Keratinocyte (primary cell): ENCODE data around the gene SLC38A6. TPM values are rescaled to one million over a fixed set of nuclear protein-coding genes. Genes with fewer than 3 reads are reported as not detected.
A peak's percentile ranks its signal among the peaks of the same experiment; 100 is the strongest.

Experiments
- DNase-seq: peaks from one replicate; pipeline ENCODE4 v3.0.0-alpha.2; 2011; ENCODE audit warnings: low read depth, missing footprints, low spot score
- FAIRE-seq: peaks from 2 replicates; lab custom pipeline; 2011; peaks lifted over from hg19 to GRCh38; lab: Jason Lieb, UNC
- H2AFZ ChIP-seq: 2 replicates; pipeline ENCODE4 v1.6.0; 2012; ENCODE audit warnings: low read length, control low read depth, inconsistent platforms; ENCODE audit not compliant: control insufficient read depth
- H3K27ac ChIP-seq: 2 replicates; pipeline ENCODE4 v1.5.1; 2011; ENCODE audit warnings: low read length; ENCODE audit not compliant: control insufficient read depth, insufficient read depth
- H3K27me3 ChIP-seq: 3 replicates; pipeline ENCODE4 v1.6.0; 2011; ENCODE audit warnings: low read length; ENCODE audit not compliant: control insufficient read depth, insufficient read depth; ENCODE audit errors: extremely low read depth
- H3K36me3 ChIP-seq, 2 experiments: 2 replicates in 1 of 2; 3 replicates in 1 of 2; pipeline ENCODE4 v1.5.1; 2011; ENCODE audit warnings: low read length in 2 of 2, mild to moderate bottlenecking in 1 of 2; ENCODE audit not compliant: control insufficient read depth in 2 of 2, insufficient read depth in 2 of 2; ENCODE audit errors: extremely low read depth in 1 of 2
- H3K4me1 ChIP-seq: 3 replicates; pipeline ENCODE4 v1.5.1; 2011; ENCODE audit warnings: low read length; ENCODE audit not compliant: control insufficient read depth, insufficient read depth; ENCODE audit errors: extremely low read depth
- H3K4me2 ChIP-seq: 3 replicates; pipeline ENCODE4 v1.6.0; 2011; ENCODE audit warnings: low read depth, low read length; ENCODE audit not compliant: control insufficient read depth, insufficient read depth; ENCODE audit errors: extremely low read depth
- H3K4me3 ChIP-seq, 3 experiments: fragments of 200-600 bp in 1 of 3; sonication (generic) in 1 of 3; 2 replicates in 2 of 3; 3 replicates in 1 of 3; pipeline ENCODE4 v1.5.1; 2011 to 2016; ENCODE audit warnings: low read length in 3 of 3, mild to moderate bottlenecking in 3 of 3, control low read depth in 2 of 3, inconsistent platforms in 1 of 3, low read depth in 1 of 3, mixed read lengths in 1 of 3, mixed run types in 1 of 3, moderate library complexity in 1 of 3; ENCODE audit not compliant: control insufficient read depth in 2 of 3, insufficient read depth in 2 of 3; ENCODE audit errors: extremely low read depth in 1 of 3
- H3K79me2 ChIP-seq: 2 replicates; pipeline ENCODE4 v1.6.0; 2012; ENCODE audit warnings: low read length; ENCODE audit not compliant: control insufficient read depth, insufficient read depth
- H3K9ac ChIP-seq: 3 replicates; pipeline ENCODE4 v1.6.0; 2011; ENCODE audit warnings: low read length; ENCODE audit not compliant: control insufficient read depth, insufficient read depth; ENCODE audit errors: extremely low read depth
- H3K9me1 ChIP-seq: 3 replicates; pipeline ENCODE4 v1.6.0; 2011; ENCODE audit warnings: low read length; ENCODE audit not compliant: control insufficient read depth, insufficient read depth; ENCODE audit errors: extremely low read depth
- H3K9me3 ChIP-seq: 2 replicates; pipeline ENCODE4 v1.5.1; 2012; ENCODE audit warnings: low read depth, low read length; ENCODE audit not compliant: control insufficient read depth
- H4K20me1 ChIP-seq: 3 replicates; pipeline ENCODE4 v1.6.0; 2011; ENCODE audit warnings: low read length; ENCODE audit not compliant: control insufficient read depth, insufficient read depth; ENCODE audit errors: extremely low read depth
- EZH2 ChIP-seq: IDR thresholded peaks from one replicate; pipeline ENCODE4 v1.6.1; 2012; ENCODE audit warnings: inconsistent platforms, mild to moderate bottlenecking, low read length, moderate library complexity
- dilution Hi-C: fragments of 300-500 bp; cut with MboI; formaldehyde crosslinking; loops from one replicate; pipeline ENCODE4 v1.7.0; 2020; ENCODE audit warnings: low sequenced_read_pairs; ENCODE audit not compliant: extremely low pct_ligation_motif_present
- polyA plus RNA-seq, 5 experiments: library from polyadenylated mRNA; depleted of rRNA in 3 of 5; stranded (reverse) in 3 of 5; stranded (forward) in 1 of 5; unstranded in 1 of 5; fragments of >200 nt; gene quantifications; 1 replicate in 1 of 5; 2 replicates in 3 of 5; 3 replicates in 1 of 5; pipeline versions ENCODE4 v1.2.1 to v1.2.3, GENCODE V29; 2011 to 2012; ENCODE audit warnings: missing spikeins in 2 of 5, low read depth in 1 of 5, low replicate concordance in 1 of 5
- TF ChIP-seq, protein P1 (sequence below), 3 experiments: IDR thresholded peaks in 1 of 3; conservative IDR thresholded peaks in 1 of 3; optimal IDR thresholded peaks in 1 of 3; 2 replicates in 2 of 3; 3 replicates in 1 of 3; pipeline versions ENCODE3 to v1.5.1; 2011; ENCODE audit warnings: low read length in 3 of 3, mild to moderate bottlenecking in 3 of 3, moderate library complexity in 2 of 3, control low read depth in 1 of 3, inconsistent platforms in 1 of 3; ENCODE audit not compliant: insufficient read depth in 2 of 3; ENCODE audit errors: extremely low read depth in 1 of 3

Gene SLC38A6
- polyA plus RNA-seq, 1 donor (not counting 4 experiments of a cell fraction or from before 2014, with no cell fraction given): 15.7 TPM

DNA sequence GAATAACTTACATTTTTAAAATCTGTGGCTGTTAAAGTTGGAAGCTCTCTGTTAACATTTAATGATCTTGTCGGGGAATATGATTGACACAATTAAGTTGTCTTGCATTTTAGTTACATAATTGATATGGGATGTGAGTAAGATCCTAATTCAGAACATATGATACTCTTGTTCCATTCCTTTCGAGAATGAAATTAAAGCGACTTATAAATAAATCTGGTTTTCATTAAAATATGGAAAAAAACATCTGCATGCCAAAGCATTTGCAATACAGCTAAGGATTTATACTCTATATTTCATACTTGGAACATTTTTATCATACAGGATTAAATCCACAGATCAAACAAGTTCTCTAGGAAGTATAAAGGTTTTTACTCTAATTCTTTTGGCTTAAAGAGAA is 52.0 kb downstream of the SLC38A6 start:
- Histone ChIP-seq H3K27ac (no peak overlapping the region), H3K27me3 (no peaks in the 10 kb centered on the region), H3K9me3 (no peaks in the 10 kb centered on the region), H3K79me2 (no peaks in the 10 kb centered on the region), H3K9me1 (no peaks in the 10 kb centered on the region), H3K36me3 (no peaks in the 10 kb centered on the region), H2AFZ (no peak overlapping the region), H4K20me1 (no peaks in the 10 kb centered on the region), H3K4me1 (no peaks in the 10 kb centered on the region), H3K9ac (no peak overlapping the region), H3K4me2 (no peak overlapping the region), H3K4me3 (no peak overlapping the region)
- TF ChIP-seq, protein P1, sequence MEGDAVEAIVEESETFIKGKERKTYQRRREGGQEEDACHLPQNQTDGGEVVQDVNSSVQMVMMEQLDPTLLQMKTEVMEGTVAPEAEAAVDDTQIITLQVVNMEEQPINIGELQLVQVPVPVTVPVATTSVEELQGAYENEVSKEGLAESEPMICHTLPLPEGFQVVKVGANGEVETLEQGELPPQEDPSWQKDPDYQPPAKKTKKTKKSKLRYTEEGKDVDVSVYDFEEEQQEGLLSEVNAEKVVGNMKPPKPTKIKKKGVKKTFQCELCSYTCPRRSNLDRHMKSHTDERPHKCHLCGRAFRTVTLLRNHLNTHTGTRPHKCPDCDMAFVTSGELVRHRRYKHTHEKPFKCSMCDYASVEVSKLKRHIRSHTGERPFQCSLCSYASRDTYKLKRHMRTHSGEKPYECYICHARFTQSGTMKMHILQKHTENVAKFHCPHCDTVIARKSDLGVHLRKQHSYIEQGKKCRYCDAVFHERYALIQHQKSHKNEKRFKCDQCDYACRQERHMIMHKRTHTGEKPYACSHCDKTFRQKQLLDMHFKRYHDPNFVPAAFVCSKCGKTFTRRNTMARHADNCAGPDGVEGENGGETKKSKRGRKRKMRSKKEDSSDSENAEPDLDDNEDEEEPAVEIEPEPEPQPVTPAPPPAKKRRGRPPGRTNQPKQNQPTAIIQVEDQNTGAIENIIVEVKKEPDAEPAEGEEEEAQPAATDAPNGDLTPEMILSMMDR (optimal IDR thresholded peaks at IDR 0.05 in 1 of 3, IDR thresholded peaks at IDR 0.05 in 1 of 3, conservative IDR thresholded peaks at IDR 0.05 in 1 of 3; ENCODE audit: extremely low read depth in 1 of 3, insufficient read depth in 2 of 3, low read length in 3 of 3): no peak
- TF ChIP-seq EZH2: no peak
- FAIRE-seq (no peak), DNase-seq (no peak)
- dilution Hi-C loops: no loop called here

DNA sequence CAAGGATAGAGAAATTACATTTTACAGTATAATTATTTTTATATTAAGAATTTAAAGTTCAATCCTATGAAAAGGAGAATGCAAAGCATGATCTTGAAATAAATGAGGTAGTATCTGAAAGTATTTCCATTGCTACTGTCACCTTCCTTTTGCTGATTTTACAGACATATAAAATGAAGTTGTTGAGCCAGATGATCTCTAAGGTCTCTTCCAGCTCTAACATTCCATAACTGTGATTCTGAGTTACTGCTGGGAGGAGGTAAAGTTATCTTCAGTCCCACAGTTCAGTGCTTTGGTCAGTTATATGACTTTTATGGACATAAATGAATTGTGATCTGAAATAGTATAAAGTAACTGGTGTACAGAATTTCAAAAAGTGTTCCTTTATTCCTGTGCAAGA is 52.8 kb downstream of the SLC38A6 start:
- Histone ChIP-seq H4K20me1 (no peaks in the 10 kb centered on the region), H3K9me3 (no peaks in the 10 kb centered on the region), H3K4me1 (no peaks in the 10 kb centered on the region), H3K4me2 (no peak overlapping the region), H3K9ac (no peak overlapping the region), H3K4me3 (no peak overlapping the region), H3K79me2 (no peaks in the 10 kb centered on the region), H2AFZ (no peak overlapping the region), H3K9me1 (no peaks in the 10 kb centered on the region), H3K27ac (no peak overlapping the region), H3K36me3 (no peaks in the 10 kb centered on the region), H3K27me3 (no peaks in the 10 kb centered on the region)
- no peak for TF ChIP-seq EZH2
- TF ChIP-seq, protein P1 (optimal IDR thresholded peaks at IDR 0.05 in 1 of 3, IDR thresholded peaks at IDR 0.05 in 1 of 3, conservative IDR thresholded peaks at IDR 0.05 in 1 of 3; ENCODE audit: extremely low read depth in 1 of 3, insufficient read depth in 2 of 3, low read length in 3 of 3): no peak
- DNase-seq (no peak), FAIRE-seq (peak; percentile 23)
- dilution Hi-C loops: no loop called here
